DOHH2 (cell line): ENCODE data around the gene DBT.
"Not testable (repeated sequence)": the region's sequence is repeated elsewhere in the genome, so short reads cannot be mapped to it uniquely, and the experiment has no call there.

Experiments used
- CTCF ChIP-seq: fragments of 200-600 bp; sonication (generic); IDR thresholded peaks from one replicate; pipeline ENCODE4 v1.5.1; 2014; ENCODE audit warnings: antibody characterized with exemption, mild to moderate bottlenecking, low read depth, low read length; ENCODE audit not compliant: poor library complexity, severe bottlenecking
- EZH2phosphoT487 ChIP-seq: fragments of 200-600 bp; sonication (generic); IDR thresholded peaks from 2 replicates; pipeline ENCODE4 v1.6.1; 2017; ENCODE audit warnings: borderline replicate concordance, mild to moderate bottlenecking, antibody characterized with exemption, low read length, moderate library complexity, mixed read lengths

- not testable (repeated sequence) for TF ChIP-seq CTCF, EZH2phosphoT487
These were observed 14.4 kb upstream of the DBT start for GRCh38 chr1:100264081-100264480.
